ENCODE measurements around the gene CRTC3.
"Not testable (repeated sequence)": the region's sequence is repeated elsewhere in the genome, so short reads cannot be mapped to it uniquely, and the experiment has no call there.

GRCh38 chr15:90670631-90671030, 140.9 kb downstream of the CRTC3 start:
- TF ChIP-seq, protein P1, sequence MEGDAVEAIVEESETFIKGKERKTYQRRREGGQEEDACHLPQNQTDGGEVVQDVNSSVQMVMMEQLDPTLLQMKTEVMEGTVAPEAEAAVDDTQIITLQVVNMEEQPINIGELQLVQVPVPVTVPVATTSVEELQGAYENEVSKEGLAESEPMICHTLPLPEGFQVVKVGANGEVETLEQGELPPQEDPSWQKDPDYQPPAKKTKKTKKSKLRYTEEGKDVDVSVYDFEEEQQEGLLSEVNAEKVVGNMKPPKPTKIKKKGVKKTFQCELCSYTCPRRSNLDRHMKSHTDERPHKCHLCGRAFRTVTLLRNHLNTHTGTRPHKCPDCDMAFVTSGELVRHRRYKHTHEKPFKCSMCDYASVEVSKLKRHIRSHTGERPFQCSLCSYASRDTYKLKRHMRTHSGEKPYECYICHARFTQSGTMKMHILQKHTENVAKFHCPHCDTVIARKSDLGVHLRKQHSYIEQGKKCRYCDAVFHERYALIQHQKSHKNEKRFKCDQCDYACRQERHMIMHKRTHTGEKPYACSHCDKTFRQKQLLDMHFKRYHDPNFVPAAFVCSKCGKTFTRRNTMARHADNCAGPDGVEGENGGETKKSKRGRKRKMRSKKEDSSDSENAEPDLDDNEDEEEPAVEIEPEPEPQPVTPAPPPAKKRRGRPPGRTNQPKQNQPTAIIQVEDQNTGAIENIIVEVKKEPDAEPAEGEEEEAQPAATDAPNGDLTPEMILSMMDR (conservative IDR thresholded peaks at IDR 0.05; ENCODE audit: low read length), result not testable (repeated sequence)
- not testable (repeated sequence) for TF ChIP-seq EZH2phosphoT487 (IDR thresholded peaks at IDR 0.05; ENCODE audit: borderline replicate concordance)
